B cell (primary cell): ENCODE measurements around the gene AKR7A2. TPM values are rescaled to one million over a fixed set of nuclear protein-coding genes. Genes with fewer than 3 reads are reported as not detected.

ENCODE experiments used
- ATAC-seq: fragments of 200-7000 bp; cut with Tn5 transposase; one replicate; pipeline ENCODE4 v1.10.0; 2021; ENCODE audit warnings: low read depth, mild to moderate bottlenecking, moderate number of reproducible peaks, moderate library complexity
- CTCF ChIA-PET: fragments of 350-600 bp; sonication (Branson Sonifier 250); formaldehyde crosslinking; loops from one replicate; lab custom pipeline; 2021; ENCODE audit warnings: antibody characterized with exemption, inconsistent platforms; lab: Charles Lee
- POLR2A ChIA-PET: fragments of 350-600 bp; sonication (Branson Sonifier 250); formaldehyde crosslinking; loops from one replicate; lab custom pipeline; 2021; ENCODE audit warnings: antibody characterized with exemption; lab: Charles Lee
- DNase-seq: peaks from one replicate; pipeline ENCODE4 v3.0.0; 2013
- H2AFZ ChIP-seq: 2 replicates; pipeline ENCODE4 v1.6.1; 2012; ENCODE audit warnings: mild to moderate bottlenecking, low read depth, low read length; ENCODE audit not compliant: insufficient read depth, poor library complexity, severe bottlenecking
- H3K27ac ChIP-seq, 2 donors: 1 replicate in 1 of 2; 2 replicates in 1 of 2; pipeline ENCODE4 v1.5.1; 2012 to 2013; ENCODE audit warnings: low read length in 2 of 2, mild to moderate bottlenecking in 2 of 2, moderate library complexity in 1 of 2
- H3K27me3 ChIP-seq, 4 experiments: fragments of 200-600 bp in 1 of 4; sonication (generic) in 1 of 4; replicated peaks in 1 of 4; 1 replicate in 2 of 4; 2 replicates in 2 of 4; pipeline versions ENCODE4 v1.6.1 to v1.7.0; 2013 to 2016; ENCODE audit warnings: low read length in 3 of 4, mild to moderate bottlenecking in 2 of 4, mixed read lengths in 1 of 4, moderate library complexity in 1 of 4; ENCODE audit not compliant: insufficient read depth in 4 of 4, control insufficient read depth in 3 of 4; ENCODE audit errors: control extremely low read depth in 1 of 4
- H3K36me3 ChIP-seq, 2 experiments: replicated peaks in 1 of 2; 1 replicate in 1 of 2; 2 replicates in 1 of 2; pipeline versions ENCODE4 v1.6.1 to v1.7.1; 2013; ENCODE audit warnings: low read length in 1 of 2; ENCODE audit not compliant: insufficient read depth in 2 of 2, control insufficient read depth in 1 of 2; ENCODE audit errors: control extremely low read depth in 1 of 2, extremely low read depth in 1 of 2
- H3K4me1 ChIP-seq, 2 donors: fragments of 200-600 bp in 1 of 2; sonication (generic) in 1 of 2; 1 replicate in 1 of 2; 2 replicates in 1 of 2; pipeline versions ENCODE4 v1.5.1 to v1.6.1; 2013 to 2017; ENCODE audit warnings: low read length in 2 of 2; ENCODE audit not compliant: control insufficient read depth in 2 of 2, insufficient read depth in 2 of 2
- H3K4me2 ChIP-seq: replicated peaks from 2 replicates; pipeline ENCODE3; 2012; ENCODE audit warnings: mild to moderate bottlenecking, low read depth, low read length; ENCODE audit not compliant: poor library complexity, severe bottlenecking
- H3K4me3 ChIP-seq, 5 experiments: fragments of 200-600 bp in 1 of 5; sonication (generic) in 1 of 5; 1 replicate in 3 of 5; 2 replicates in 2 of 5; pipeline versions ENCODE4 v1.5.1 to v1.7.0; 2011 to 2016; ENCODE audit warnings: low read length in 4 of 5, mild to moderate bottlenecking in 4 of 5, low read depth in 2 of 5, control low read depth in 1 of 5, moderate library complexity in 1 of 5; ENCODE audit not compliant: insufficient read depth in 1 of 5; ENCODE audit errors: control extremely low read depth in 1 of 5, extremely low read depth in 1 of 5
- H3K79me2 ChIP-seq: fragments of 200-600 bp; sonication (generic); one replicate; pipeline ENCODE4 v1.6.0; 2016; ENCODE audit warnings: low read length; ENCODE audit not compliant: control insufficient read depth, insufficient read depth
- H3K9ac ChIP-seq: fragments of 200-600 bp; sonication (generic); 2 replicates; pipeline ENCODE4 v1.6.1; 2017; ENCODE audit warnings: mild to moderate bottlenecking, low read length, moderate library complexity
- H3K9me3 ChIP-seq, 3 donors: one replicate each; pipeline versions ENCODE4 v1.6.1 to v1.7.1; 2013; ENCODE audit warnings: low read length in 2 of 3; ENCODE audit not compliant: control insufficient read depth in 2 of 3, insufficient read depth in 1 of 3; ENCODE audit errors: control extremely low read depth in 1 of 3
- H4K20me1 ChIP-seq: 2 replicates; pipeline ENCODE4 v1.6.0; 2012; ENCODE audit warnings: mild to moderate bottlenecking, low read length; ENCODE audit not compliant: insufficient read depth, control insufficient read depth, poor library complexity, severe bottlenecking
- H3K27ac Mint-ChIP-seq: one replicate; pipeline ENCODE4 v1.8.0; 2021; ENCODE audit warnings: mixed read lengths
- H3K27me3 Mint-ChIP-seq: one replicate; pipeline ENCODE4 v1.8.0; 2021; ENCODE audit warnings: mixed read lengths
- H3K4me1 Mint-ChIP-seq: one replicate; pipeline ENCODE4 v1.8.0; 2021; ENCODE audit warnings: mixed read lengths
- H3K4me3 Mint-ChIP-seq: one replicate; pipeline ENCODE4 v1.8.0; 2021; ENCODE audit warnings: mixed read lengths
- H3K9me3 Mint-ChIP-seq: one replicate; pipeline ENCODE4 v1.8.0; 2022; ENCODE audit warnings: mixed read lengths; ENCODE audit not compliant: insufficient read depth
- EZH2 ChIP-seq: IDR thresholded peaks from 2 replicates; pipeline ENCODE4 v1.6.1; 2012; ENCODE audit warnings: borderline replicate concordance, low read depth, mild to moderate bottlenecking, moderate library complexity, low read length; ENCODE audit not compliant: insufficient read depth, poor library complexity, severe bottlenecking
- WGBS: methylation state at CpG from one replicate; pipeline ENCODE4 v1.1.5; 2013; ENCODE audit warnings: missing lambda C conversion rate; ENCODE audit not compliant: insufficient coverage; 5-methylcytosine and 5-hydroxymethylcytosine counted together
- intact Hi-C: fragments of 100-400 bp; cut with micrococcal nuclease; formaldehyde crosslinking; loops from one replicate; pipeline ENCODE4 v1.10.0; 2022
- polyA plus RNA-seq: library from polyadenylated mRNA; depleted of rRNA; stranded (reverse); fragments of >200 nt; gene quantifications from 2 replicates; pipeline ENCODE4 v1.2.3, GENCODE V29; 2012
- total RNA-seq, 2 donors: library from RNA; stranded (reverse); fragments of 120-200 nt in 1 of 2; gene quantifications; 1 replicate in 1 of 2; 2 replicates in 1 of 2; pipeline versions ENCODE4 v1.2.3 to v1.2.4, GENCODE V29; 2013 to 2022
- TF ChIP-seq, protein P1 (sequence below): fragments of 200-600 bp; IDR thresholded peaks from one replicate; pipeline ENCODE4 v1.8.0; 2022; ENCODE audit warnings: antibody characterized with exemption, mild to moderate bottlenecking

Gene AKR7A2
- total and polyA plus RNA-seq, 2 donors (not counting 1 experiment from before 2014, with no cell fraction given) = 23.7 to 32.1 TPM

DNA sequence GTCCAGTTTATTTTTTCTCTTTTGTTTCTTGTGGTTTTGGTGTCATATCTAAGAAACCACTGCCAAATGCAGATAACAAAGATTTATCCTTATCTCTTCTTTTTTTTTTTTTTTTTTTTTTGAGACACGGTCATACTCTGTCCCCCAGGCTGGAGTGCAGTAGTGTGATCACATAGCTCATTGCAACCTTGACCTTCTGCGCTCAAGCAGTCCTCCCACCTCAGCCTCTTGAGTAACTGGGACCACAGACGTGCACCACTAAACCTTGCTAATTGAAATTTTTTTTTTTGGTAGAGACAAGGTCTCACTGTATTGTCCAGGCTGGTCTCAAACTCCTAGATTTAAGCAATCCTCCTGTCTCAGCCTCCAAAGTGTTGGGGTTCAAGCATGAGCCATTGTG is 9.1 kb upstream of the AKR7A2 start:
- no peak for ATAC-seq
- CTCF ChIA-PET = no interaction called here
- intact Hi-C loops = no loop called here

DNA sequence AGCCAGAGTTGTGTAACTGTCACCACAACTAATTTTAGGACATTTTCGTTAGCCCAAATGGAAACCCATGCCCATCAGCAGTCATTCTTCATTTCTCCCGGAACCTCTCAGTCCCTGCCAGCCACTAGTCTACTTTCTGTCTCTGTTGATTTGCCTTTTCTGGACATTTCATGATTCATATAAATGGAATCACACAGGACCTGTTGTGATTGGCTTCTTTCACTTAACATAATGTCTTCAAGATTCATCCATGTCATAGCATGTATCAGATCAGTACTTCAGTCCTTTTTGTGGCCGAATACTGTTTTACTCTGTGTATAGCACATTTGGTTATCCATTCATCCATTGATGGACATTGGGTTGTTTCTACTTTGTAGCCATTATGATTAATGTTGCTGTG is 7.3 kb upstream of the AKR7A2 start:
- Mint-ChIP-seq H3K9me3 (no peaks in the 10 kb centered on the region), H3K4me3 (no peak overlapping the region), H3K27me3 (no peaks in the 10 kb centered on the region), H3K27ac (no peak overlapping the region), H3K4me1 (peaks cover 39% of the 10 kb centered on the region)
- H4K20me1 ChIP-seq = peaks cover 28% of the 10 kb centered on the region
- no peak for ATAC-seq
- H2AFZ ChIP-seq = no peak overlapping the region
- WGBS = 90% methylated on average over 2 of the region's 3 CpGs
- TF ChIP-seq, protein P1, sequence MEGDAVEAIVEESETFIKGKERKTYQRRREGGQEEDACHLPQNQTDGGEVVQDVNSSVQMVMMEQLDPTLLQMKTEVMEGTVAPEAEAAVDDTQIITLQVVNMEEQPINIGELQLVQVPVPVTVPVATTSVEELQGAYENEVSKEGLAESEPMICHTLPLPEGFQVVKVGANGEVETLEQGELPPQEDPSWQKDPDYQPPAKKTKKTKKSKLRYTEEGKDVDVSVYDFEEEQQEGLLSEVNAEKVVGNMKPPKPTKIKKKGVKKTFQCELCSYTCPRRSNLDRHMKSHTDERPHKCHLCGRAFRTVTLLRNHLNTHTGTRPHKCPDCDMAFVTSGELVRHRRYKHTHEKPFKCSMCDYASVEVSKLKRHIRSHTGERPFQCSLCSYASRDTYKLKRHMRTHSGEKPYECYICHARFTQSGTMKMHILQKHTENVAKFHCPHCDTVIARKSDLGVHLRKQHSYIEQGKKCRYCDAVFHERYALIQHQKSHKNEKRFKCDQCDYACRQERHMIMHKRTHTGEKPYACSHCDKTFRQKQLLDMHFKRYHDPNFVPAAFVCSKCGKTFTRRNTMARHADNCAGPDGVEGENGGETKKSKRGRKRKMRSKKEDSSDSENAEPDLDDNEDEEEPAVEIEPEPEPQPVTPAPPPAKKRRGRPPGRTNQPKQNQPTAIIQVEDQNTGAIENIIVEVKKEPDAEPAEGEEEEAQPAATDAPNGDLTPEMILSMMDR = no peak
- no peak for TF ChIP-seq EZH2
- no peaks in the 10 kb centered on the region for H3K9me3 ChIP-seq
- H3K27ac ChIP-seq = no peak overlapping the region
- DNase-seq = no peak
- CTCF ChIA-PET = no interaction called here
- peaks cover 36% of the 10 kb centered on the region for H3K79me2 ChIP-seq
- peaks cover 37% of the 10 kb centered on the region in 2 donors for H3K4me1 ChIP-seq
- POLR2A ChIA-PET = no interaction called here
- no peak overlapping the region for H3K4me2 ChIP-seq
- intact Hi-C loops = no loop called here
- no peak overlapping the region for H3K9ac ChIP-seq
- H3K27me3 ChIP-seq = no peaks in the 10 kb centered on the region
- no peak overlapping the region for H3K4me3 ChIP-seq
- peaks cover 1 to 22% of the 10 kb centered on the region in 2 experiments for H3K36me3 ChIP-seq

More for the DNA sequence above, 9.1 kb upstream of the AKR7A2 start:
- H3K9ac ChIP-seq = no peak overlapping the region
- no peak overlapping the region for H3K27ac Mint-ChIP-seq
- H3K27ac ChIP-seq = no peak overlapping the region
- H4K20me1 ChIP-seq = peaks cover 19% of the 10 kb centered on the region
- H3K4me3 Mint-ChIP-seq = no peak overlapping the region
- H3K36me3 ChIP-seq = peaks cover 1 to 35% of the 10 kb centered on the region in 2 experiments
- H3K4me1 ChIP-seq = peaks cover 18% of the 10 kb centered on the region in 2 donors
- no peak overlapping the region for H2AFZ ChIP-seq
- no peak for DNase-seq
- no peaks in the 10 kb centered on the region for H3K27me3 ChIP-seq
- H3K9me3 Mint-ChIP-seq = no peaks in the 10 kb centered on the region
- H3K4me2 ChIP-seq = no peak overlapping the region
- H3K4me1 Mint-ChIP-seq = peaks cover 21% of the 10 kb centered on the region
- TF ChIP-seq EZH2 = no peak
- TF ChIP-seq, protein P1 = no peak
- WGBS = no CpG with 5 or more reads among the region's 3 CpGs
- H3K9me3 ChIP-seq = no peaks in the 10 kb centered on the region
- H3K4me3 ChIP-seq = no peak overlapping the region
- H3K79me2 ChIP-seq = peaks cover 48% of the 10 kb centered on the region
- POLR2A ChIA-PET = no interaction called here
- H3K27me3 Mint-ChIP-seq = no peaks in the 10 kb centered on the region
